Dermis microvascular lymphatic vessel endothelial cell (primary cell): ENCODE results near the gene TTC1. TPM values are rescaled to one million over a fixed set of nuclear protein-coding genes. Genes with fewer than 3 reads are reported as not detected.
"Not testable (repeated sequence)": the region's sequence is repeated elsewhere in the genome, so short reads cannot be mapped to it uniquely, and the experiment has no call there.

Source experiments
- DNase-seq, 2 donors: peaks; one replicate each; pipeline versions ENCODE4 v3.0.0 to v3.0.0-alpha.2; 2010; ENCODE audit warnings: low read depth in 2 of 2
- total RNA-seq: library from RNA; depleted of rRNA; stranded (reverse); fragments of >200 nt; gene quantifications from 2 replicates; pipeline ENCODE4 v1.2.1, GENCODE V29; 2014

TTC1 gene, protein sequence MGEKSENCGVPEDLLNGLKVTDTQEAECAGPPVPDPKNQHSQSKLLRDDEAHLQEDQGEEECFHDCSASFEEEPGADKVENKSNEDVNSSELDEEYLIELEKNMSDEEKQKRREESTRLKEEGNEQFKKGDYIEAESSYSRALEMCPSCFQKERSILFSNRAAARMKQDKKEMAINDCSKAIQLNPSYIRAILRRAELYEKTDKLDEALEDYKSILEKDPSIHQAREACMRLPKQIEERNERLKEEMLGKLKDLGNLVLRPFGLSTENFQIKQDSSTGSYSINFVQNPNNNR
- 36.7 and 38.9 TPM in 2 replicates for total RNA-seq

DNA sequence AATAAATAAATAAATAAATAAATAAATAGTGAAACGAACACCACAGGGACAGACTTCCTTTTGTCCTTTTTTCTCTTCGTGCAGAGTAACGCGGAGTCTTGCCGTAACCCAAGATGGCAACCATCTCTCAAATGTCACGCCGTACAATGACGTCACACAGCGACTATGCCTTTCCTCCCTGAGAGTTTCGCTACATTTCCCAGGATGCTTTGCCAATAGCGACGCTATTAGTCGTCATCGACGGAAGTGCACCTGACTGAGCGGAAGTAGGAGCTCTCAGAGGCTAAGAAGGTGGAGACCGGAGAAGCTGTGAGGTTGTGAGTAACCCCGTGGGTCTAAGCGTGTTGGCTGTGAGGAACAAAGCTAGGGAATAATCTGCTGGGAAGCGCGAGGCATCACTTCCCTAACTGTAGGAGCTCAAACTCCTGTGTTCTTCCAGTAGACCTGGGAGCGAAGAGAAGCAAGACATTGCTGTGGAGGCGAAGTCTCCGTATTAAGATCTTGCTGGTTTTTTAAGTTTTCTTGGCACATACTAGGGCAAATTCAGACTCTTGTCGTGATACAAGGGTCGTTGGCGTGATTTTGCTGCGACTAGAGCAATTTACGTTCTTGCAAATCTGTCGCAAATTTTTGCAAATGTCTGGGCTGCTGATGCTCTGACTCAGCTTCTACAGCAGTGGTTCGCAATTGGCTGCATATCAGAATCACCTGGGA is at the start of gene TTC1:
Gene TTC1, plus strand, starts transcription at position 263 of the 714 bp plus-strand sequence. CDS start 1,390 bp downstream, outside the sequence.
- peak; percentile 99 for DNase-seq

DNA sequence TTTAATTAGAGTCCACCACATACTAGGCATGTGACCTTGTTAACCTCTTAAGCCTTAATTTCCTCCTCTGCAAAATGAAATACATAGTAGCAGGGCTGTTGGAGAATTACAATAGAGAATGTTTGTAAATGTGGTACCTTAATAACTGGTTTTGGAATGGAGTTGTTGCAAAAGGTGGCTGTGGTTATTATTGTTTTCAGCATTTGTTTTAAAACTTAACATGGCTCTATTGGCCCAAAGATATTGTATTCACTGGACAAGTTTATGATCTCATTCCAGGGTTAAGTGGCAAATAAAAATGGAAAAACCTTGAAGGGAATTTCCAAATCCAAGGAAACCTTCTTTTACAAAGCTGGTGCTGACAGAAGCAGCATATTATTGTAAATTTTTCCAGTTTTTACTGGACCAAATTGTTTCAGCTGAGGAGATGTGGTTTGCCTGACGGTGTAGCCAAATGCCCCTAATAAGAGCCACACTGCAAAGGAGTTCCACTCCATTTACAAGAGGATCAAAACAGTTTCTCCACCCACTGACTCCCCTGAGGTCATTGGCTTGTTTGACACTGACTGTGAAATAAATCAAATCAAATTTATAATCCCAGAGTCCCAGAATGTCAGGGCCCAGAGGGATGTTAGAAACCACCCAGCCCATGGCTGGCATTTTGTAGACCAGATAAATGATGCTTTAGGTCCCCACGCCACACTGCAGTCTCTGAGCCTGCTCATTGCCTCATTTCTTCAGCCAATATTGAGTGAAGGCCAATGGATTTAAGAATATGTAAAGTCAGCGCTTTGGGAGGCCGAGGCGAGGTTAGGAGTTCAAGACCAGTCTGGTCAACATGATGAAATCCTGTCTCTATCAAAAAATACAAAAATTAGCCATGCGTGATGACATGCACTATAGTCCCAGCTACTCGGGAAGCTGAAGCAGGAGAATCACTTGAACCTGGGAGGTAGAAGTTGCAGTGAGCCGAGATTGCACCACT is 47.5 kb upstream of the TTC1 start:
- DNase-seq = no peak

DNA sequence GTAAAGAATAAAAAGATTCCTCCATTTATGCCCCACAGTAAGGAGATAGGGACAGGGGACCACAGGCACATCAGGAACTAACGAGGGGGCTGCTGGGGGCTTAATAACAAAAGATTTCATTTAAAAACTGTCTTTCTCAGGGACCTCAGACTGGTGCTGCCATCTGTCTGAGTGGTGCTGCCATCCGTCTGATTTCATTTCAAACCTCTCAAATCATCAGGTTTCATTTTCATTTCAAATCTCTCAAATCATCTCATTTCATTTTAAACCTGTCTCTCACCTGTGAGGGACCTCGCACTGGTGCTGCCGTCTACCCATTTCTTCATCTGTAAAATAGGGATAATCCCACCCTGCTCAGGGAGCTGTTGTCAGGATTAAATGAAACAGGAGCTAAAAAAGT is 46.7 kb upstream of the TTC1 start:
- no peak for DNase-seq

DNA sequence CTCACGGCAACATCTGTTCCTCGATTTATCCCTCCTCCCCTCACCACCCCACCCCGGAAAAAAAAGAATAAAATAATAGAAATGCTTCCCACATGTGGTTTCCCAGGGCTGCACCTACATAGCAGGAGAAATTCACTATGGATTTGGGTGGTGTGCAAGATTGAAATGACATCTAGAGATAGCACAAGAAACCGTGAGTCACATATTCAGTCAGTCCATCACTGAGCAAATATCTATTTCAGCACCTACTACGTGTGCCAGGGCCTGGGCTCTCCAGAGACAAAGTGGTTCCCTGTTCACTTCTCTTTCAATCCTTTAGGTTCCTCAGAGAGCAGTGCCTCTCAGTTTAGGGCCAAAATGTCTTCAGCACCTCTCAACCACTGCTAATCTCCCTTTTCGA is 45.0 kb upstream of the TTC1 start:
- DNase-seq = no peak

DNA sequence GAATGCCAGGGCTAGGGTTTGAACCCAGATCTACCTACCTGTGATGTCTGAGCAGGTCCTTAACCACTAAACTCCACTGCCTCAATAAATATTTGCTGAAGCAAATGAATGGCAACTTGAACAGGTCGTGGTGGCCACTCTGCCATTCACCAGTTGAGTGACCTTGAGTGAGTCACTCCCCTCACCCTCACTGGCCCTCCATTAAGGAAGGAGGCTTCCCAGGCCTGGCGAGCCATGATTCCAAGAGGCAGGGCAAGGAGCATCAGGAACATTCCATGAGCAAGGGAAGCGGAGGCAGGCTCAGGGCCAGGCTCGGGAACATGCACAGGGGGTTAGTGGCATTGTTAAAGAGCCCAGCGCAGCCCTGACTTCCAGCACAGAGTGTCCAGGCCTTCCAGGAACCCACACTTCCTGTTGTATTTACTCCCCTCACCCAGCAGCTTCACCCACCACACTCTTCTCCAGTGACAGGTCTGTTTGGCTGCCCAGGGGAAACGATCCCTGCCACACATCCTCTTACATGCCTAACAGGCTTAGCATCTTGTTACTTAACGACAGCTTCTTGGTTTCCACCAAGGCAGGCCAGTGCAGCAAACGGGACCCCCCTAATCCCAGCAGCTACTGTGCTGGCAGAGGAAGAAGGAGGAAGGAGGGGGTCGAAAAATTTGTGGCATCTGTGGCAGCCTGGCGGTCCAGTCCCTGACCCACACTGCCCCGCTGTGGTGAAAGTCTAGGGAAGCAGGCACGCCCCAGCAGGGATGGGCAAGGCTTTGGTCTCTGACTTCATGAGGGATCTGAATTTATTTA is 43.7 kb upstream of the TTC1 start:
- peak; percentile 21 to 68 for DNase-seq

DNA sequence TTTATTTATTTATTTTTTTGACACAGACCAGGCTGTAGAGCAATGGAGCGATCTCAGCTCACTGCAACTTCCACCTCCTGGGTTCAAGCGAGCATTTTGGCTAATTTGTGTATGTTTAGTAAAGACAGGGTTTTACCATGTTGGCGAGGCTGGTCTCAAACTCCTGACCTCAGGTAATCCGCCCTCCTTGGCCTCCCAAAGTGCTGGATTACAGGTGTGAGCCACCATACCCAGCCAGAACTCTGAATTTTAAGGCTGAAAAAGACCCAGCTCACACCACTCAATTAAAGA is 43.2 kb upstream of the TTC1 start:
- not testable (repeated sequence) for DNase-seq

DNA sequence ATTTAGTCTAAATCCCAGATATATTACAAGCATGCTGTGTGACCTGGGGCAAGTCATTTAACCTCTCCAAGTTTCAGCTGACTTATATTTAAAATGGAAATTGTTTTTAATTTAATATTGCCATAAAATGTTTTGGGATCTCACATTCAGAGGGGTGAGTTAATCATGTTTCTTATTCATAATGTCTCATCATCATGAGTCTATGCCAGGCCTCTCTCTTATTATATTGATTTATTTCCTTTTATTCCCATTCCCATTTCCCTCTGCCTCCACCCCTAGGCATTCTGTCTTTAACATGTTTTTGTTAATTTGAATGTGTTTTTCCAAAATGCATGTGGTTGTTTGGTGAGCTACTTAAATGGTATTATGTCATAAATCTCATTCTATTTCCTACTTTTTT is 39.0 kb upstream of the TTC1 start:
- DNase-seq = no peak

DNA sequence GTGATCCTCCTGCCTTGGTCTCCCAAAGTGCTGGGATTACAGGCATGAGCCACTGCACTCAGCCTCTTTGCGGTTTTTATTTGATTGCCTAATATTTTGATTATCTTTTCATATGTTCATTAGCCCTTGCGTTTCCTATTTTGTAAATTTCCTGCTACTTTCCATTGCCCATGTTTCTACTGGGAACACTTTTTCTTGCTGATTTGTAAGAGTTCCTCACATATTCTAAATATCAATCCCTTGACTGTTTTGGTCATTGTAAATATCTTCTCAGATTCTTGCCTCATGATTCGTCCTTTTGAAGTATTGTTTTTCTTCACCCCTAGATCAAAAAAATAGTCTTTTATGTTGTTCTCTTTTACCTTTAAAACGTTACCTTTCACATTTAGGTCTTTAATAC is 37.9 kb upstream of the TTC1 start:
- no peak for DNase-seq

DNA sequence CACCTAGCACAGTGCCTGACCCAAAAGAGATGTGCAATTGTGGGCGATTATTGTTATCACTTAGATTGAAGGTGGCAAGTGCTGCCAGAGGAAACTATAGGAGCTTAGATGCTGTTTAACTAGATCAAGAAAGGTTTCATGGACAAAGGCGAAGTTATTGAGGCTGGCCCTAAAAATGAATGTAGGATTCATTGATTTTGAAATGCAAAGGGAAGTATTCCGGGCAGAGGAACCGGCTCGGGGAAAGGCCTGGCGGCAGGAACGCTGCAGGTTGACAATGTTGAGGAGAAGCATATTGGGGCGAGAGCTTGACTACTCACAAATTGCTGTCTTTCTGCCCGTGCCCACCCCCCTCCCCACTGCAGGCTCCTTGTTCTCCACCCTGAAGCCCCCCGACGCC is 37.4 kb upstream of the TTC1 start:
- DNase-seq = no peak

DNA sequence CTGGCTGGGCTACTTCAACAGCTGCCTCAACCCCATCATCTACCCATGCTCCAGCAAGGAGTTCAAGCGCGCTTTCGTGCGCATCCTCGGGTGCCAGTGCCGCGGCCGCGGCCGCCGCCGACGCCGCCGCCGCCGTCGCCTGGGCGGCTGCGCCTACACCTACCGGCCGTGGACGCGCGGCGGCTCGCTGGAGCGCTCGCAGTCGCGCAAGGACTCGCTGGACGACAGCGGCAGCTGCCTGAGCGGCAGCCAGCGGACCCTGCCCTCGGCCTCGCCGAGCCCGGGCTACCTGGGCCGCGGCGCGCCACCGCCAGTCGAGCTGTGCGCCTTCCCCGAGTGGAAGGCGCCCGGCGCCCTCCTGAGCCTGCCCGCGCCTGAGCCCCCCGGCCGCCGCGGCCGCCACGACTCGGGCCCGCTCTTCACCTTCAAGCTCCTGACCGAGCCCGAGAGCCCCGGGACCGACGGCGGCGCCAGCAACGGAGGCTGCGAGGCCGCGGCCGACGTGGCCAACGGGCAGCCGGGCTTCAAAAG is 36.9 kb upstream of the TTC1 start:
- DNase-seq = peak in 1 of 2 donors; percentile 50

DNA sequence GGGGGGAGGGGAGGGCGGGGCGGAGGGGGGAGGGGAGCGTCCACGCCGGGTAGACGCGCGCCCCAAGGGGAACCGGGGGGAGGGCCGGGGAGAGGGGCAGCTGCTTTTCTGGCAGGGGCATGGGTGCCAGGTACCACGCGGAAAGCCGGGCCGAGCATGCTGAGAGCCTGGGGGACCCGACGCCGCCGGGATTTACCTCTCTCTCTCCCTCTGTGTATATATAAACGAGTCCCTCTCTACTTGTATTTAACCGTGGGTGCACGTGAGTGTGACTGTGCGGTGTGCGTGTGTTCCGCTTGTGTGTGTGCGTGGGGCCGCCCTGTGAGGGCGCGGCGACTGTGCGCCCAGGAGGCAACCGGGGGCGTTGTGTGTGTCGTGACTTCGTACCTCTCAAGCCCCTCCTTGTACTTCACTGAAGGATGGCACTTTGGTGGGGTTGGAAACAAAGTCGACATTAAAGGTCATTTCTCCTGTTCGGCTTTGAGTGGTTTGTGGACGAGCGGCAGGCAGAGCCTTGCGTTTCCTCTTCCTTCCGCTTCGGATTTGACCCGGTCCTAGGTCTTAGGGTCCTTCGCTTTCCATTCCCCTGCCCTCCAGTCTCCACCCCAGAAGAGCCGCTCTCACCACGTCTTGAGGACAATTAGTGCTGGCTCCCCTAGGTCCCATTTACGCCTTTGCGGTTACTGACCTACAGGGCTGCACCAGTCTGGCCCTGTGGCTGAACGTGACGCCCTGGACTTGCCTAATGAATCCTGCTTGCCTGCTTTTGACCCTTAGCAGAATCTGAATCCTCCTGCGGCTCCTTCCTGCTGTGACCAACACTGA is 36.2 kb upstream of the TTC1 start:
- DNase-seq = no peak

DNA sequence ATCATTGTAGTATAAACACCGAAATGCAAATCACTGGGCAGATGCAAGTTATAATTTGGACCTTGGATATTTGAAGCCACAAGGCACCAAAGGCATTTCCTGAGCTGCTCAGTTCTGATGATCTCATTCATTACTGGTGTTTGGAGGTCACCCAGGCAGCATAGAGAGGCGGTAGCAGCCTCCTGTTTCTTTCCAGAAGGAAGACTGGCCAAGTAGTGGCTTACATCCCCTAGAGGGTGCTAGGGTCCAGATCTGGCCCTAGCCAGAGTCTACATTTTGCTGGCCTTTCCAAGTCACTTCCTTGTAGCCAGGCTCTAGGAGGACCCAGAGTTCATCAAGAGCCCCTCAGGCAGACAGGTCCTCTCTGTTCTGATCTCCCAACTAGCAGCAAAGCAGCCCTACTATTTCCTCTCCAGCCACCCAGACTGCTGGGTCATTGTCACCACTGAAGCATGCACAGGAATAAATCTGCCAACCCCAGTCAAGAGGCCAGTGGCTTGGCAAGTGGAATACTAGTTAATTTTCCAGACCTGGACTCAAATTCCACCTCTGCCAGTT is 33.4 kb upstream of the TTC1 start:
- peak in 1 of 2 donors; percentile 68 for DNase-seq

DNA sequence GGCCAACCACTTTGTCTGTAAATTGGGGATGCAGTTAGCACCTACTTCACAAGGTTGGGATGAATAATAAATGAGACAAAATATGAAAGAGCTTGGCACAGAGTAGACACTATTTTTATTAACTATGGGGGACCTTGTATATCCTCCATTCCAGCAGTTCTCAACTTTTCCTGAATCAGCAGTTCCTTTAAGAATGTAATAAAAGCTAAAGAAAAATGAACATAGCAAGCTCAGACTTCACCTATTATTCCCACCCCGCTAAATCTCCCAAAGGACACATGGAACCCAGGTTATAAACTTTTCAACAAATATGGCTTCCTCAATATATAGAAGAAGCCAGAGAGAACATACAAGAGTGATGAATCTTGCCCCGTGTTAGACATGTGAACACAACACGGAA is 32.0 kb upstream of the TTC1 start:
- no peak for DNase-seq

DNA sequence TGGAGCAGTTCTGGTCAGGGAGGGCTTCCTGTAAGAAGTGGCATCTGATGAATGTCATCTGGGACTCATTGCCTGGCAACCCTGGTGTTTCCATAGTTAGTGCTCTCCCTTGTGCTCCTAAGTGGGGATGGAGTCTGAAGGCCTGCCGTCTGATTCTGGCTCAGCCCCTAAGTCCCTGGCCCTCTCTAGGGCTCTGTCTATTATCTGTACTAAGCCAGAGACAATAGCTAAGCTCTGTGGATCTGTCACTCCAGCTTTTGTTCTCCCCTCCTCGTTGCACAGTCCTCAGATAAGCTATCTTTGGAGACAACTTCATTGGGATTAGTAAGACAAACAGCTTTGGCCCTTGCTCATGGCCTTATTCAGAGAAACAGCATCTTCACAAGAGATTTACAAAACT is 30.6 kb upstream of the TTC1 start:
- no peak for DNase-seq

DNA sequence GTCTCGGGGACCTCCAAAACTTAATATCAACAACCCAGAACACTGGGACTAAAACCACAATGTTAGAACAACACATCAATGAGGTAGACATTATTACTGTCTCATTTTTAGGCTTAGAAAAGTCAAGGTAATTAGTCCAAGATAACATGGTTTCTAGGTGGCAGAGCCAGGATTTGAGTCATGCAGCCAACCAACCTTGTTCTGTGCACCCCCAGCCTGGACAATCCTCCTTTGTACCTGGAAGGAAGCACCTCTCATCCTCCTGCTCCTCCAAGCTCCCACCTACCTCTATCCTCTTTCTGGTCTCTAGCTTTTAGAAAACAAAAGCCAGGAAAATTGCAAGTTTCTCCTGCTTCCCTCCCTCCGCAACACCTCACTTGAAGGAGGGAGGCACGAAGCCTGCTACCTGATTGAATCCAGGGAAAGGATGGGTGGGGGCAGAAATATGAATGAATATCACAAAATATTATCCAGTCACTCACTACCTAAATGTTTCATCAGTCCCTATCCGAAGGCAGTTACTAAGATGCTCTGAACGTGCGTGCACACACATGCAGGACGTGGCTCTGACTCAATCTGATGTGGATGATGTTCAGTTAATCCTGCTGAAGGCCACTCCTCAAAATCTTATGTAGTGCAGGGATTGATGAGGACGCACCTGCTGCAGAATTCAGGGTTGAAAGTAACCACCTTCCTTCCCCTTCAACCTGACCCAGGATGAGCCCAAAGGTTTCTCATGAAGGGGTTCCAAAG is 26.3 kb upstream of the TTC1 start:
- no peak for DNase-seq

DNA sequence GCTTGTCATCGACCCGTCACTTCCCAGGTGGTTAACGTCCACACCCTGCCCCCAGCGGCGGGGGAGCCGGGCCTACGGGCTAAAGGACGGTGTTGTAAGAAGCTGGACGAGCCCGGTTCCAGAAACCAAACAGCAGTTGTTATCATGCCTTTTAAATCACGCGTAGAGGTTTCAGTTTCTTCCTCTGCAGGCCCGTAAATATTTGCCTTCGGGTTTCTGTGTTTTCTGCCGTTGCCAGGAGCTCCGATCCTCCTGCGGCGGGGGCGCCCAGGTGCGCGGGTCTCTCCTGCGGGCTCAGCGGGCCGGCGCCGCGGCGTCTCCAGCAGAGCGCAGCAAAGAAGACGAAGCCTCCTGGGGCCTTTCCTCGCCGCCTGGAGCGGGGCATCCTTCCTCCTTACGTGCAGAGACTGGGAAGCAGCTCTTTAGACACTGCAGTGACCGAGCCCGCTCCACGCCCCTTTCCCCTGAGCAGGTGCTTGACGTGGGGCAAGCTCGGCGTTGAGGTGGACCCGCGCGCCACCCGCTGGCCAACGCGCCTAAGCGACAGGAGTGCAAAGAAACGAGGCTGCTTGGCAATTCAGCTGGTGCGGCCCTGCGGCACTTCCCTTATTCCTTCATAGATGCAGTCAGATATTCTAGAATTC is 21.8 kb upstream of the TTC1 start:
- DNase-seq = peak; percentile 27 to 71

DNA sequence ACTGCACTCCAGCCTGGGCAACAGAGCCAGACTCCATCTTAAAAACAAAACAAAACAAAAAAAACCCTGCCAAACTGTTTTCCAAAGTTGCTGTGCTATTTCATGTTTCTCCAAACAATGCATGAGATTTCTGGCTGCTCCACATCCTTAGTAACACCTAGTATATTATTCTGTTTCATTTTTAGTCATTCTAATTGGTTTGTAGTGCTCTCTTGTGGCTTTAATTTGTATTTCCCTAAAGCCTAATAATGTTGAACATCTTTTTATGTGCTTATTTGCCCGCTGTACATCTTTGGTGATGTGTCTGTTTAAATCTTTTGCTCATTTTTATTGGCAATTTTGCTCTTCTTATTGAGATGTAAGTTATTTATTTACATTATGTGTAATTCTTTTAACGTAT is 18.4 kb upstream of the TTC1 start:
- no peak for DNase-seq

DNA sequence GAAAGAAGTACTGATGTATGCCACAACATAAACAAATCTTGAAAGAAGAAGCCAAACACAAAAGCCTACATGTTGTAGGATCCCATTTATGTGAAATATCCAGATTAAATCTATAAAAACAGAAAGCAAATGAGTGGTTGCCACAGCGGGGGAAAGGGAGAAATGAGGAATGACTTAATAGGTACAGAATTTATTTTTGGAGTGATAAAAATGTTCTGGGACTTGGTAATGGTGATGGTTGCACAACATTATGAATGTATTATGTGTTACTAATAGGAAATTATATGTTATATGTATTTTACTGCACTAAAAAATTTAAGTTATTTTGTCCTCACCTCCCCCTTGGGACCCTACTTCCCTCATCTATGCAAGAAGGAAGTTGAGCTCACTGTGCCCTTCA is 16.4 kb upstream of the TTC1 start:
- DNase-seq = no peak

DNA sequence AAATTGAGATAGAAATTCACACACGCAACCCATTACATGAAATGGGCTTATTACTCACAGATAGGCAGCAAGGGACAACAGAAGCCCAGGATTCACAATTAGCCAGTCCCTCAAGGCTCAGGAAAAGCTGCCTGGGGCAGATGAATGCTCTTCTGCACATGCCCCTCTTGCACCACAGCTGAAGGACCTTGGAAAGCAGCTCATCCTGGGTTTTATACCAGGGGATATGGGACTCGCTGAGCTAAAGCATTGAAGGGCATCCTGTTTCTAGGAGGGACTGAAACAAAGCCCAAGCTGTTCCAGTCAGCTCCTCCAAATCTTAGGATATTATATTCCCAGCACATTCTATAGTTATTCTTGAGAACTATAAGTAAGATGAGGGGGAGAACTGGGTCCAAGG is 15.7 kb upstream of the TTC1 start:
- no peak for DNase-seq
